GM23338 (cell line): ENCODE results near the gene SYCP2. TPM values are rescaled to one million over a fixed set of nuclear protein-coding genes. Genes with fewer than 3 reads are reported as not detected.

ENCODE experiments used
- ATAC-seq: fragments of 200-7000 bp; cut with Tn5 transposase; 3 replicates; pipeline ENCODE4 v1.9.1; 2020
- DNase-seq: peaks from one replicate; pipeline ENCODE4 v3.0.0-alpha.2; 2015; ENCODE audit warnings: low spot score
- H2AFZ ChIP-seq: fragments of 200-600 bp; sonication (generic); 2 replicates; pipeline ENCODE4 v1.8.0; 2016; ENCODE audit warnings: antibody characterized with exemption, mild to moderate bottlenecking, moderate library complexity
- H3F3A ChIP-seq: fragments of 200-600 bp; sonication (generic); replicated peaks from 2 replicates; pipeline ENCODE4 v1.8.0; 2017; ENCODE audit warnings: antibody characterized with exemption, mixed run types, low read depth
- H3K27ac ChIP-seq: fragments of 200-600 bp; sonication (generic); 2 replicates; pipeline ENCODE4 v1.6.1; 2016; ENCODE audit warnings: low read depth
- H3K27me3 ChIP-seq: fragments of 200-600 bp; sonication (generic); 2 replicates; pipeline ENCODE4 v1.8.0; 2016; ENCODE audit warnings: mild to moderate bottlenecking, mixed run types, moderate library complexity; ENCODE audit not compliant: insufficient read depth
- H3K36me3 ChIP-seq: fragments of 200-600 bp; sonication (generic); 2 replicates; pipeline ENCODE4 v1.8.0; 2016; ENCODE audit warnings: mild to moderate bottlenecking; ENCODE audit not compliant: insufficient read depth
- H3K4me1 ChIP-seq: fragments of 200-600 bp; sonication (generic); 2 replicates; pipeline ENCODE4 v1.8.0; 2016; ENCODE audit warnings: mild to moderate bottlenecking, moderate library complexity; ENCODE audit not compliant: insufficient read depth
- H3K4me2 ChIP-seq: fragments of 200-600 bp; sonication (generic); 2 replicates; pipeline ENCODE4 v1.7.1; 2017; ENCODE audit warnings: mixed run types
- H3K4me3 ChIP-seq: fragments of 200-600 bp; sonication (generic); 2 replicates; pipeline ENCODE4 v1.6.1; 2016; ENCODE audit warnings: mixed run types
- H3K79me2 ChIP-seq: fragments of 200-600 bp; sonication (generic); replicated peaks from 2 replicates; pipeline ENCODE4 v1.8.0; 2017; ENCODE audit warnings: mild to moderate bottlenecking; ENCODE audit not compliant: insufficient read depth
- H3K9me2 ChIP-seq: fragments of 200-600 bp; sonication (generic); 2 replicates; pipeline ENCODE4 v1.8.0; 2017; ENCODE audit not compliant: insufficient read depth
- H4K20me1 ChIP-seq: fragments of 200-600 bp; sonication (generic); replicated peaks from 2 replicates; pipeline ENCODE4 v1.8.0; 2017; ENCODE audit warnings: mild to moderate bottlenecking; ENCODE audit not compliant: insufficient read depth
- H3K27ac Mint-ChIP-seq: 2 replicates; pipeline ENCODE4 v1.8.0; 2020; ENCODE audit warnings: inconsistent platforms, mild to moderate bottlenecking, moderate library complexity, mixed read lengths
- H3K27me3 Mint-ChIP-seq: 3 replicates; pipeline ENCODE4 v1.8.0; 2022; ENCODE audit warnings: low read depth, mild to moderate bottlenecking, moderate library complexity, mixed read lengths, inconsistent platforms; ENCODE audit not compliant: insufficient read depth, poor library complexity
- H3K36me3 Mint-ChIP-seq: 3 replicates; pipeline ENCODE4 v1.8.0; 2021; ENCODE audit warnings: low read depth, mild to moderate bottlenecking, inconsistent platforms, moderate library complexity, mixed read lengths
- H3K4me1 Mint-ChIP-seq: 3 replicates; pipeline ENCODE4 v1.8.0; 2020; ENCODE audit warnings: mild to moderate bottlenecking, inconsistent platforms, mixed read lengths
- H3K4me3 Mint-ChIP-seq: 3 replicates; pipeline ENCODE4 v1.8.0; 2021; ENCODE audit warnings: moderate library complexity, mild to moderate bottlenecking, inconsistent platforms, mixed read lengths
- H3K9me3 Mint-ChIP-seq: 3 replicates; pipeline ENCODE4 v1.8.0; 2020; ENCODE audit warnings: moderate library complexity, mild to moderate bottlenecking, inconsistent platforms, mixed read lengths
- CTCF ChIP-seq, 2 experiments: fragments of 200-600 bp in 1 of 2; sonication (generic) in 1 of 2; conservative IDR thresholded peaks; 2 replicates each; pipeline versions ENCODE4 v1.5.1 to v1.6.1; 2016 to 2017; ENCODE audit warnings: antibody characterized with exemption in 2 of 2, low read depth in 2 of 2, mild to moderate bottlenecking in 2 of 2, moderate library complexity in 1 of 2
- EZH2 ChIP-seq: fragments of 200-600 bp; sonication (generic); IDR thresholded peaks from one replicate; pipeline ENCODE4 v1.8.0; 2017; ENCODE audit warnings: antibody characterized with exemption, mild to moderate bottlenecking, low read depth; ENCODE audit not compliant: unreplicated experiment
- EZH2phosphoT487 ChIP-seq: fragments of 200-600 bp; sonication (generic); IDR thresholded peaks from one replicate; pipeline ENCODE4 v1.8.1; 2018; ENCODE audit warnings: antibody characterized with exemption; ENCODE audit not compliant: unreplicated experiment
- JUNB ChIP-seq: IDR thresholded peaks from one replicate; pipeline ENCODE4 v1.6.1; 2016; ENCODE audit warnings: antibody characterized with exemption; ENCODE audit not compliant: unreplicated experiment
- REST ChIP-seq: IDR thresholded peaks from one replicate; pipeline ENCODE4 v1.6.1; 2018; ENCODE audit warnings: antibody characterized with exemption; ENCODE audit not compliant: unreplicated experiment
- STAT1 ChIP-seq: IDR thresholded peaks from one replicate; pipeline ENCODE4 v1.6.1; 2016; ENCODE audit warnings: antibody characterized with exemption; ENCODE audit not compliant: unreplicated experiment
- ZNF331 ChIP-seq: fragments of 250-450 bp; sonication (Bioruptor Pico); IDR thresholded peaks from 2 replicates; pipeline ENCODE4 v1.5.0; 2020; ENCODE audit warnings: low read depth, mild to moderate bottlenecking, moderate library complexity
- ZNF462 ChIP-seq: fragments of 250-450 bp; sonication (Bioruptor Pico); IDR thresholded peaks from 2 replicates; pipeline ENCODE4 v1.5.0; 2020; ENCODE audit warnings: mild to moderate bottlenecking, moderate library complexity
- polyA plus RNA-seq: library from polyadenylated mRNA; unstranded; fragments of >200 nt; fragmentation: Nextera tagmentation; extraction: Ambion mirVana; gene quantifications from 2 replicates; pipeline ENCODE4 v1.2.1, GENCODE V29; 2016
- total RNA-seq: library from RNA; depleted of rRNA; stranded (reverse); fragments of >200 nt; shearing (Covaris generic); gene quantifications from 2 replicates; pipeline ENCODE4 v1.2.3, GENCODE V29; 2014

SYCP2 gene
- total and polyA plus RNA-seq, 2 experiments from 2014 or later, result 0.50 to 2.1 TPM

- TF ChIP-seq REST, result no peak
Observed at GRCh38 chr20:59939052-59939878, 5.8 kb upstream of the SYCP2 start (continued).

GRCh38 chr20:59938696-59939051 lies 5.2 kb upstream of the SYCP2 start:
- H3K27me3 ChIP-seq, result peaks cover 54% of the 10 kb centered on the region
- no peak for DNase-seq
- TF ChIP-seq REST (no peak), CTCF (conservative IDR thresholded peaks at IDR 0.05; ENCODE audit: low read depth in 2 of 2) (no peak), JUNB (no peak), EZH2phosphoT487 (no peak), EZH2 (no peak), ZNF331 (no peak), ZNF462 (CRISPR knock-in tag) (no peak), STAT1 (no peak)

More at GRCh38 chr20:59938696-59939051, 5.2 kb upstream of the SYCP2 start:
- H3K79me2 ChIP-seq, result peaks cover 12% of the 10 kb centered on the region; the same call in 1 of the 2 replicates
- H3K27ac ChIP-seq, result no peak overlapping the region
- Mint-ChIP-seq H3K27me3 (peaks cover 35% of the 10 kb centered on the region), H3K9me3 (peaks cover 12% of the 10 kb centered on the region), H3K27ac (no peak overlapping the region), H3K4me3 (peak overlapping the region; percentile 63), H3K36me3 (peaks cover 10% of the 10 kb centered on the region), H3K4me1 (peaks cover 9% of the 10 kb centered on the region)
- H3K4me3 ChIP-seq, result no peak overlapping the region
- H4K20me1 ChIP-seq, result peaks cover 11% of the 10 kb centered on the region; the same call in 1 of the 2 replicates
- H3F3A ChIP-seq, result no peaks in the 10 kb centered on the region
- ATAC-seq, result no peak
- H3K4me1 ChIP-seq, result peaks cover 8% of the 10 kb centered on the region
- H2AFZ ChIP-seq, result no peak overlapping the region
- H3K36me3 ChIP-seq, result peaks cover 14% of the 10 kb centered on the region; the same call in 1 of the 2 replicates
- H3K9me2 ChIP-seq, result no peaks in the 10 kb centered on the region
- H3K4me2 ChIP-seq, result no peak overlapping the region
